OCI-LY1 (cell line): ENCODE data around the gene SLC26A5.

Source experiments
- H2AFZ ChIP-seq: fragments of 200-600 bp; sonication (generic), shearing (Covaris generic); 2 replicates; pipeline ENCODE4 v1.6.0; 2014; ENCODE audit warnings: antibody characterized with exemption, mild to moderate bottlenecking, low read length
- H3F3A ChIP-seq: fragments of 200-600 bp; sonication (generic), shearing (Covaris generic); 2 replicates; pipeline ENCODE4 v1.6.0; 2014; ENCODE audit warnings: mild to moderate bottlenecking, antibody characterized with exemption, low read length, moderate library complexity; ENCODE audit not compliant: insufficient read depth
- H3K27ac ChIP-seq: fragments of 200-600 bp; sonication (generic); 2 replicates; pipeline ENCODE4 v1.5.1; 2014; ENCODE audit warnings: low read length, mixed run types, mild to moderate bottlenecking, low read depth; ENCODE audit not compliant: poor library complexity, severe bottlenecking
- H3K27me3 ChIP-seq: fragments of 200-600 bp; sonication (generic); 2 replicates; pipeline ENCODE4 v1.6.0; 2014; ENCODE audit warnings: antibody characterized with exemption, mild to moderate bottlenecking, low read length, moderate library complexity; ENCODE audit not compliant: insufficient read depth
- H3K36me3 ChIP-seq: fragments of 200-600 bp; sonication (generic); 2 replicates; pipeline ENCODE4 v1.6.1; 2014; ENCODE audit warnings: mild to moderate bottlenecking, antibody characterized with exemption, low read length, moderate library complexity, mixed read lengths; ENCODE audit not compliant: insufficient read depth
- H3K4me1 ChIP-seq: fragments of 200-600 bp; sonication (generic); 2 replicates; pipeline ENCODE4 v1.5.1; 2014; ENCODE audit warnings: mild to moderate bottlenecking, low read length, moderate library complexity; ENCODE audit not compliant: insufficient read depth, severe bottlenecking
- H3K4me2 ChIP-seq: fragments of 200-600 bp; sonication (generic), shearing (Covaris generic); 2 replicates; pipeline ENCODE4 v1.6.1; 2014; ENCODE audit warnings: low read length
- H3K4me3 ChIP-seq: fragments of 200-600 bp; sonication (generic); 2 replicates; pipeline ENCODE4 v1.5.1; 2014; ENCODE audit warnings: low read length, low read depth, mild to moderate bottlenecking, mixed read lengths; ENCODE audit not compliant: poor library complexity, severe bottlenecking
- H3K79me2 ChIP-seq: fragments of 200-600 bp; shearing (Covaris generic); 2 replicates; pipeline ENCODE4 v1.6.1; 2016; ENCODE audit warnings: mixed run types, low read length, mixed read lengths; ENCODE audit not compliant: insufficient read depth
- H3K9ac ChIP-seq: fragments of 200-600 bp; sonication (generic), shearing (Covaris generic); 2 replicates; pipeline ENCODE4 v1.6.1; 2014; ENCODE audit warnings: mild to moderate bottlenecking, low read length, mixed read lengths
- H3K9me2 ChIP-seq: fragments of 200-600 bp; sonication (generic), shearing (Covaris generic); 2 replicates; pipeline ENCODE4 v1.6.1; 2014; ENCODE audit warnings: low read depth, mild to moderate bottlenecking, low read length, mixed read lengths
- H3K9me3 ChIP-seq: fragments of 200-600 bp; shearing (Covaris generic); 2 replicates; pipeline ENCODE4 v1.6.1; 2014; ENCODE audit warnings: low read length, mixed read lengths
- H4K20me1 ChIP-seq: fragments of 200-600 bp; sonication (generic), shearing (Covaris generic); 2 replicates; pipeline ENCODE4 v1.6.0; 2016; ENCODE audit warnings: mild to moderate bottlenecking, low read length; ENCODE audit not compliant: insufficient read depth
- CTCF ChIP-seq: fragments of 200-600 bp; sonication (generic), shearing (Covaris generic); IDR thresholded peaks from 2 replicates; pipeline ENCODE4 v1.5.1; 2017; ENCODE audit warnings: mild to moderate bottlenecking, antibody characterized with exemption, low read length, moderate library complexity, mixed read lengths
- EZH2 ChIP-seq: fragments of 200-600 bp; sonication (generic), shearing (Covaris generic); IDR thresholded peaks from 2 replicates; pipeline ENCODE4 v1.8.0; 2017; ENCODE audit warnings: borderline replicate concordance, mixed run types, mild to moderate bottlenecking, antibody characterized with exemption, low read length, moderate library complexity, mixed read lengths

Gene SLC26A5

GRCh38 chr7:103396471-103396870 lies 49.5 kb downstream of the SLC26A5 start:
- no peak for TF ChIP-seq EZH2
- no peak for TF ChIP-seq CTCF
- Histone ChIP-seq H3K79me2 (no peaks in the 10 kb centered on the region), H3K27me3 (no peaks in the 10 kb centered on the region), H3K4me1 (no peaks in the 10 kb centered on the region), H3F3A (no peaks in the 10 kb centered on the region), H2AFZ (no peak overlapping the region), H4K20me1 (no peaks in the 10 kb centered on the region), H3K9me2 (no peaks in the 10 kb centered on the region), H3K27ac (no peak overlapping the region), H3K9me3 (peaks cover 3% of the 10 kb centered on the region; the same call in 1 of the 2 replicates), H3K36me3 (no peaks in the 10 kb centered on the region), H3K4me2 (no peak overlapping the region), H3K4me3 (no peak overlapping the region), H3K9ac (no peak overlapping the region)

- H3K36me3 ChIP-seq = no peaks in the 10 kb centered on the region
- H3K9me2 ChIP-seq = no peaks in the 10 kb centered on the region
- H2AFZ ChIP-seq = no peak overlapping the region
- no peak overlapping the region for H3K4me2 ChIP-seq
- H3K79me2 ChIP-seq = no peaks in the 10 kb centered on the region
- no peaks in the 10 kb centered on the region for H4K20me1 ChIP-seq
- H3K27me3 ChIP-seq = no peaks in the 10 kb centered on the region
- no peak overlapping the region for H3K27ac ChIP-seq
- TF ChIP-seq EZH2 (no peak), CTCF (no peak)
- no peaks in the 10 kb centered on the region for H3F3A ChIP-seq
- no peak overlapping the region for H3K4me3 ChIP-seq
- no peaks in the 10 kb centered on the region for H3K4me1 ChIP-seq
- H3K9ac ChIP-seq = no peak overlapping the region
- peaks cover 3% of the 10 kb centered on the region; the same call in 1 of the 2 replicates for H3K9me3 ChIP-seq
Measured at GRCh38 chr7:103395071-103395470, 50.9 kb downstream of the SLC26A5 start.

GRCh38 chr7:103394566-103394965 lies 51.4 kb downstream of the SLC26A5 start:
- TF ChIP-seq CTCF (no peak), EZH2 (no peak)
- no peak overlapping the region for H3K4me2 ChIP-seq
- H3K36me3 ChIP-seq = no peaks in the 10 kb centered on the region
- H3K4me3 ChIP-seq = no peak overlapping the region
- no peaks in the 10 kb centered on the region for H3K27me3 ChIP-seq
- no peak overlapping the region for H2AFZ ChIP-seq
- no peaks in the 10 kb centered on the region for H3K9me2 ChIP-seq
- H3K4me1 ChIP-seq = no peaks in the 10 kb centered on the region
- no peak overlapping the region for H3K27ac ChIP-seq
- H3K9me3 ChIP-seq = peaks cover 3% of the 10 kb centered on the region; the same call in 1 of the 2 replicates
- H3K9ac ChIP-seq = no peak overlapping the region
- no peaks in the 10 kb centered on the region for H4K20me1 ChIP-seq
- no peaks in the 10 kb centered on the region for H3F3A ChIP-seq
- H3K79me2 ChIP-seq = no peaks in the 10 kb centered on the region
